GM12872 (cell line): ENCODE data around the gene ANGPTL3.

Experiments used
- TF ChIP-seq, protein P1 (sequence below): IDR thresholded peaks from 3 replicates; pipeline ENCODE4 v1.5.1; 2011; ENCODE audit warnings: low read depth, mild to moderate bottlenecking, low read length, moderate library complexity; ENCODE audit not compliant: insufficient read depth

ANGPTL3 gene

DNA sequence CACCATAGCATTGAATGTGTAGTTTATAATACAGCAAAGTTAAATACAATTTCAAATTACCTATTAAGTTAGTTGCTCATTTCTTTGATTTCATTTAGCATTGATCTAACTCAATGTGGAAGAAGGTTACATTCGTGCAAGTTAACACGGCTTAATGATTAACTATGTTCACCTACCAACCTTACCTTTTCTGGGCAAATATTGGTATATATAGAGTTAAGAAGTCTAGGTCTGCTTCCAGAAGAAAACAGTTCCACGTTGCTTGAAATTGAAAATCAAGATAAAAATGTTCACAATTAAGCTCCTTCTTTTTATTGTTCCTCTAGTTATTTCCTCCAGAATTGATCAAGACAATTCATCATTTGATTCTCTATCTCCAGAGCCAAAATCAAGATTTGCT is at the start of gene ANGPTL3:
Gene ANGPTL3, plus strand, starts transcription at position 240 of the 400 bp plus-strand sequence. Its CDS starts 47 bp downstream, at position 287.
- TF ChIP-seq, protein P1, sequence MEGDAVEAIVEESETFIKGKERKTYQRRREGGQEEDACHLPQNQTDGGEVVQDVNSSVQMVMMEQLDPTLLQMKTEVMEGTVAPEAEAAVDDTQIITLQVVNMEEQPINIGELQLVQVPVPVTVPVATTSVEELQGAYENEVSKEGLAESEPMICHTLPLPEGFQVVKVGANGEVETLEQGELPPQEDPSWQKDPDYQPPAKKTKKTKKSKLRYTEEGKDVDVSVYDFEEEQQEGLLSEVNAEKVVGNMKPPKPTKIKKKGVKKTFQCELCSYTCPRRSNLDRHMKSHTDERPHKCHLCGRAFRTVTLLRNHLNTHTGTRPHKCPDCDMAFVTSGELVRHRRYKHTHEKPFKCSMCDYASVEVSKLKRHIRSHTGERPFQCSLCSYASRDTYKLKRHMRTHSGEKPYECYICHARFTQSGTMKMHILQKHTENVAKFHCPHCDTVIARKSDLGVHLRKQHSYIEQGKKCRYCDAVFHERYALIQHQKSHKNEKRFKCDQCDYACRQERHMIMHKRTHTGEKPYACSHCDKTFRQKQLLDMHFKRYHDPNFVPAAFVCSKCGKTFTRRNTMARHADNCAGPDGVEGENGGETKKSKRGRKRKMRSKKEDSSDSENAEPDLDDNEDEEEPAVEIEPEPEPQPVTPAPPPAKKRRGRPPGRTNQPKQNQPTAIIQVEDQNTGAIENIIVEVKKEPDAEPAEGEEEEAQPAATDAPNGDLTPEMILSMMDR, result no peak

- TF ChIP-seq, protein P1, result no peak
These were observed 36.0 kb upstream of the ANGPTL3 start for GRCh38 chr1:62561306-62561705.

GRCh38 chr1:62572476-62572875 is 24.8 kb upstream of the ANGPTL3 start:
- TF ChIP-seq, protein P1, result no peak

DNA sequence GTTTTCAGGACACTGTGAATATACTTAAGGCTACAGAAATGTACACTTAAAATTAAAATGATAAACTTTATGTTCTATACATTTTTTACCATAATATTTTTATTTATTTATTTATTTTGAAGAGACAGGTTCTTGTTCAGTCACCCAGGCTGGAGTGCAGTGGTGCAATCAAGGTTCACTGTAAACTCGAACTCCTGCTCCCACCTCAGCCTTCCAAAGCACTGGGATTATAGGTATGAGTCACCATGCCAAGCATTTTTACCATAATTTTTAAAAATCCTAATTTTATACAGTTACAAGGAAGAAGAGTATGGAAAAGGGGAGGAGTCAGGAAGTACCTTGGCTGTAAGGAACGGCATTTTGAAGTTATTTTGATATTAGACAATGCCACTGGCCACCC is 23.6 kb upstream of the ANGPTL3 start:
- TF ChIP-seq, protein P1, result no peak

- TF ChIP-seq, protein P1, result no peak
These were observed 11.7 kb upstream of the ANGPTL3 start for GRCh38 chr1:62585469-62586155.

GRCh38 chr1:62588000-62588399 is 9.3 kb upstream of the ANGPTL3 start:
- TF ChIP-seq, protein P1, result no peak

DNA sequence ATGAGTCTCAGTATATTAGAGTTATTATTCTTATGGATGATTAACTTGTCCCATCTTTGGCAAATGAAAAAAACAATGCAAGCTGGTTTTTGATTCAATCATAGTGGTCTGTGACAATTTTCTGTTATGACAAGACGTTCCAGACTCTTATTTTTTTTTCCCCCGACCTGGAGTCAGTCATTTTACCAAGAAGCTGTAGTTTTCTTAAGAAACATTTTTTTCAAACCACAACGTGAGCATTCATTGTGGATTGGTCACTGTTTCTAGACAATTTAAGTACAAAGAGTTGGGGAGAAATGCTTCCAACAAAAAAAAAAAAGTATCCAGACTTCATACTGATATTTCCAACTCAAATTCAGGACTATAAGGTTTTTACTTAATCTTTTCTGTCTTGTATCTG is 8.0 kb upstream of the ANGPTL3 start:
- TF ChIP-seq, protein P1, result no peak
